ENCODE measurements around the gene PMEPA1. TPM values are rescaled to one million over a fixed set of nuclear protein-coding genes. Genes with fewer than 3 reads are reported as not detected.

The PMEPA1 gene
- total RNA-seq, 1 donor from 2014 or later = 61.3 TPM

DNA sequence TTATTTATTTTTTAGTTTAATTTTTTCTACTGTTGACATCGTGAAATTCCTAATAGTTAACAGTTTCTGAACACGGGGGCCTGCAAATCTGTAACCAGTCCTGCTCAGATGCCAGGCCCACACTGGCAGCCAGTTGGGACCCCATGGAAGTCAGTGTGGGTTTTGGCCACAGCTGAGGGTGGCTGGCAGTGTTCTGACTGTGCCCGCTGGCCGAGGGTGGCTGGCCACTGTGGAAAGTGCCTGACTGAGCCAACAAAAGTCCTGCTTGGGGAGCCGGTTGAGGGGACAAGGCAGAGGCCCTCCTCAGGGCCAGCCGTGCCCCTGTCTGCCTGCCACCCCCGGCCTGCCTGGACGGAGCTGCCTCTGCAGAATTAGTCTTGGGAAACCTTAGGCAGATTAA is 4.1 kb upstream of the PMEPA1 start:
- Mint-ChIP-seq H3K36me3 (ENCODE audit: low read depth, unreplicated experiment) (peaks cover under 1% of the 10 kb centered on the region), H3K4me3 (ENCODE audit: unreplicated experiment) (no peak overlapping the region), H3K9me3 (ENCODE audit: unreplicated experiment) (no peaks in the 10 kb centered on the region), H3K27ac (ENCODE audit: unreplicated experiment) (no peak overlapping the region), H3K4me1 (ENCODE audit: unreplicated experiment) (peaks cover 22% of the 10 kb centered on the region), H3K27me3 (ENCODE audit: unreplicated experiment) (peaks cover 6% of the 10 kb centered on the region)
- no peak for DNase-seq (ENCODE audit: low spot score)
- TF ChIP-seq, protein P1, sequence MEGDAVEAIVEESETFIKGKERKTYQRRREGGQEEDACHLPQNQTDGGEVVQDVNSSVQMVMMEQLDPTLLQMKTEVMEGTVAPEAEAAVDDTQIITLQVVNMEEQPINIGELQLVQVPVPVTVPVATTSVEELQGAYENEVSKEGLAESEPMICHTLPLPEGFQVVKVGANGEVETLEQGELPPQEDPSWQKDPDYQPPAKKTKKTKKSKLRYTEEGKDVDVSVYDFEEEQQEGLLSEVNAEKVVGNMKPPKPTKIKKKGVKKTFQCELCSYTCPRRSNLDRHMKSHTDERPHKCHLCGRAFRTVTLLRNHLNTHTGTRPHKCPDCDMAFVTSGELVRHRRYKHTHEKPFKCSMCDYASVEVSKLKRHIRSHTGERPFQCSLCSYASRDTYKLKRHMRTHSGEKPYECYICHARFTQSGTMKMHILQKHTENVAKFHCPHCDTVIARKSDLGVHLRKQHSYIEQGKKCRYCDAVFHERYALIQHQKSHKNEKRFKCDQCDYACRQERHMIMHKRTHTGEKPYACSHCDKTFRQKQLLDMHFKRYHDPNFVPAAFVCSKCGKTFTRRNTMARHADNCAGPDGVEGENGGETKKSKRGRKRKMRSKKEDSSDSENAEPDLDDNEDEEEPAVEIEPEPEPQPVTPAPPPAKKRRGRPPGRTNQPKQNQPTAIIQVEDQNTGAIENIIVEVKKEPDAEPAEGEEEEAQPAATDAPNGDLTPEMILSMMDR (IDR thresholded peaks at IDR 0.05; ENCODE audit: unreplicated experiment) = no peak

DNA sequence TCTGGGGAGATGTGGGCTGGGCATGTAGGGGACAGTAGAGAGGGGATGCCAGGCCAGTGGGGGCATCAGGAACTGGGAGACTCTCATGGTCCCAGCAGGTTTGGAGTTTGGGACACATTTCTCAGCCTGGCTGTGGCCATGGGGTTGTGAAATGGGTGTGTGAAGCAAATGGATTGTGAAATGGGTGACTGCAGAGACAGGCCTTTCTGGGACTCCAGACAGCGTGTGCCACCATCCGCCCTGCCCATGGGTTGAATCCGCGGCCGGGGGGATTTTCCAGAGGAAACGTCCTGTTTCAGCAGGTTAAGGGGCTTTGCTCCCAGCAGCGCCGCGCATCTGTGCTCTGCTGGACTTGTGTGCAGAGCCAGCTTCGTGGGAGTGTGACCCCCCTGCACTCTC is 3.7 kb upstream of the PMEPA1 start:
- no peak overlapping the region for H3K4me3 Mint-ChIP-seq (ENCODE audit: unreplicated experiment)
- H3K27ac Mint-ChIP-seq (ENCODE audit: unreplicated experiment) = no peak overlapping the region
- peaks cover 4% of the 10 kb centered on the region for H3K36me3 Mint-ChIP-seq (ENCODE audit: low read depth, unreplicated experiment)

DNA sequence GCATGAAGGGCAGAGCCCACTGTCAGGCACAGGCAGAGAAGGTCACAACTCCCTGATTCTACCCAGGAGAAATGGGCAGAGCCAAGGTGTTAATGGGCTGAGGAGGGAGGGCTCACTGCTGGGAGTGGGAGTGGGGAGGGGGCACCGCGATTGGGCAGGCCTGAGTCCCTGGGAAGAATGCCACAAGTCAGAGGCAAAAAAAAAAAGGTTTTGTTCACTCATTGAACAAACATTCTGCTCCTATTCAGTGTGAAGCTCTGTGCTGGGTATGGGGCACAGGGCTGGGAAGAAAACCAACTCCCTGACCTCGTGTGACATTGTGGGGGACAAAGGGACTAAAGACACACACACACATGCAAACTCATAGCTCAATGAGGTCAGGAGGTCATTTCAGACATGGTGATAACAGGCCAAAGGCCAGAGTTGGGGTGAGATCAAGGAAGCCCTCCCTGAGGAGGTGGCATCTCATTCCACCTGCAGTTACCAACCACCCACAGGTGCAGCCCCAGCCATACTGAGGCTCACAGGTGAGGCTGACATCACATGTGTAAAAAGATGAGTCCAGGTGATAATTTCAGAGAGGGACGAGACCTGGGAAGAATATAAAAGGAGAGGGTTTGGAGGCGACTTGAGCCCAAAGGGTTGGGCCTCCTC is 3.2 kb upstream of the PMEPA1 start:
- H3K36me3 Mint-ChIP-seq (ENCODE audit: low read depth, unreplicated experiment) = peaks cover 7% of the 10 kb centered on the region
- no peak overlapping the region for H3K27ac Mint-ChIP-seq (ENCODE audit: unreplicated experiment)
- H3K4me1 Mint-ChIP-seq (ENCODE audit: unreplicated experiment) = peaks cover 27% of the 10 kb centered on the region
- H3K27me3 Mint-ChIP-seq (ENCODE audit: unreplicated experiment) = peaks cover 13% of the 10 kb centered on the region
- TF ChIP-seq, protein P1 (IDR thresholded peaks at IDR 0.05; ENCODE audit: unreplicated experiment) = no peak
- no peak overlapping the region for H3K4me3 Mint-ChIP-seq (ENCODE audit: unreplicated experiment)
- no peak for DNase-seq (ENCODE audit: low spot score)
- H3K9me3 Mint-ChIP-seq (ENCODE audit: unreplicated experiment) = no peaks in the 10 kb centered on the region

More for the DNA sequence above, 3.7 kb upstream of the PMEPA1 start:
- no peak for DNase-seq (ENCODE audit: low spot score)
- Mint-ChIP-seq H3K27me3 (ENCODE audit: unreplicated experiment) (peaks cover 10% of the 10 kb centered on the region), H3K4me1 (ENCODE audit: unreplicated experiment) (peaks cover 26% of the 10 kb centered on the region), H3K9me3 (ENCODE audit: unreplicated experiment) (no peaks in the 10 kb centered on the region)
- TF ChIP-seq, protein P1 (IDR thresholded peaks at IDR 0.05; ENCODE audit: unreplicated experiment) = no peak

DNA sequence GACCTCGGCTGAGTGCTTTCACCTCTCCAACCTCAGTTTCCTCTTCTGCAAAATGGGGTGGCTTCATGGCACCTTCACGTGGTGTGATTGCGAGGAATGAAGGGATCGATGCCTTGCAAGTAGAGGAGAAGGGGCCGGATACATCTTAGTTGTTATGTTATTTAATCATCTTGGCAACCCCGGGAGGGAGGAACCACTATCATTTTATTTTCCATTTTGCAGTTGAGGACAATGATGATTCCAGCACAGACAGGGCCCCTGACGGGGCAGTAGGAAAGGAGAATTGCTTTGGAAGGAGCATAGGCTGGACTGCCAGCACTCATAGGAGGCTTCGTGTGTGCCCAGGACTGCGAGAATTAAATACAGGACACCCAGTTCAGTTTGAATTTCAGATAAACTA is 2.5 kb upstream of the PMEPA1 start:
- H3K36me3 Mint-ChIP-seq (ENCODE audit: low read depth, unreplicated experiment) = peaks cover 11% of the 10 kb centered on the region
- H3K4me1 Mint-ChIP-seq (ENCODE audit: unreplicated experiment) = peaks cover 32% of the 10 kb centered on the region
- DNase-seq (ENCODE audit: low spot score) = no peak
- no peaks in the 10 kb centered on the region for H3K9me3 Mint-ChIP-seq (ENCODE audit: unreplicated experiment)
- H3K27ac Mint-ChIP-seq (ENCODE audit: unreplicated experiment) = no peak overlapping the region
- no peak overlapping the region for H3K4me3 Mint-ChIP-seq (ENCODE audit: unreplicated experiment)
- TF ChIP-seq, protein P1 (IDR thresholded peaks at IDR 0.05; ENCODE audit: unreplicated experiment) = no peak
- peaks cover 13% of the 10 kb centered on the region for H3K27me3 Mint-ChIP-seq (ENCODE audit: unreplicated experiment)

DNA sequence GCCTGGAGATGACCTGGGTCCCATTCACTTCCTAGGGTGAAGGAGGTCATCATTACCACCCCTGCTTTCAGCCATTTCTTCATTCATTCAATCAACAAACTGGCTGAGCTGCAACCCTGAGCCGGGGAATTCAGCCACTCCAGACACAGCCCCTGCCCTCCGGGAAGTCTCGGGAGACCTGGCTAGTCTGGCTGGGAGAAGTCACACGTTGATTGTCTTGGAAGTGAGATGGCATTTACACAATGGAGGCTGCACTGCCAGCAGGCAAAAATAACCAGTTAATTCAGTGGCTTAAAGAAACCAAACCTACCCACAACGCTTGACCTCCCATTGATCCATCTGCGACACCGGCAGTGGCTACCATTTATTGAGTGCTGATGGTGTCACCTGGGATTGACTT is 2.0 kb upstream of the PMEPA1 start:
- Mint-ChIP-seq H3K27ac (ENCODE audit: unreplicated experiment) (no peak overlapping the region), H3K27me3 (ENCODE audit: unreplicated experiment) (peaks cover 13% of the 10 kb centered on the region), H3K4me3 (ENCODE audit: unreplicated experiment) (no peak overlapping the region), H3K9me3 (ENCODE audit: unreplicated experiment) (no peaks in the 10 kb centered on the region), H3K36me3 (ENCODE audit: low read depth, unreplicated experiment) (peaks cover 16% of the 10 kb centered on the region), H3K4me1 (ENCODE audit: unreplicated experiment) (peaks cover 37% of the 10 kb centered on the region)
- TF ChIP-seq, protein P1 (IDR thresholded peaks at IDR 0.05; ENCODE audit: unreplicated experiment) = no peak
- no peak for DNase-seq (ENCODE audit: low spot score)
